Activated T-cell treated with anti-CD3 and anti-CD28 coated beads for 1 hour (primary cell): ENCODE measurements around the gene CNTN2.

Source experiments
- DNase-seq: peaks from one replicate; pipeline ENCODE4 v3.0.0-alpha.2; 2020; ENCODE audit warnings: low read depth

CNTN2 gene

DNA sequence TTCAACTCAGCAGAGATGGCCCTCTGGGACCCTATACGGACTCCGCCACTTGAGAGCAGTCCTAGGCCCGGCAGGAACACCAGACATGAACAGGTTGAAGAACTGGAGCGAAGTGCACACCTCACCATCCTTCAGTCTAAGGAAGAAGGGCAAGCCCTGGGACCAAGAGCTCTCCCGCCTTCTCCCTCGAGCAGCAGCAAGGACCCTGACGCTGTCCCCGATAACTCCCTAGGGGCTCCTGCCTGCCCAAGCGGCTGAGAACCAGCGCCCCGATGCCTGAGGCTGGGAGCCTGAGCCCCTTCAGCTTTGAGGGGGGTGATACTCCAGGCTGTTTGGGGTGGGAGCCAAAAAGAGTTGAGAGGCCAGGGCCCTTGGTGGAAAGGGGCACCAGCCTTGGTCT lies 31.1 kb downstream of the CNTN2 start:
- no peak for DNase-seq

DNA sequence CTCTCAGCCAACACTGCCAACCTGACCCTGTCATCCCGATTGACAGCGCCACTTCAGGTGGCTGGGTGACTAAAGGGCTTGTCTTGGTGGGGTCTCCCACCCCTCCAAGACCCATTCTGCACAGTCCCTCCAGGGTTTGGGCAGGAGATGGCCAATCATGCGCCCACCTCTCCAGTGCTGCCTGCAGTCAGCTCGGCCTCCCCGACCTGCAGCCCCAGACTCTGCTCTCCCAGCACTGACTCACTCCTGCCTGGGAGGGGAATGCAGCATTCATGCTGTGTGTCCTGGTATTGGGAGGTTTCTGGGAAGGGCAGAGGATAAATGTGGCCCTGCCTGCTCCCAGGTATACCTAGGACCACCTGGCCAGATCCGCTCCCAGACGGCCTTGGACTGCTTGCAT lies 31.5 kb downstream of the CNTN2 start:
- DNase-seq, result no peak

DNA sequence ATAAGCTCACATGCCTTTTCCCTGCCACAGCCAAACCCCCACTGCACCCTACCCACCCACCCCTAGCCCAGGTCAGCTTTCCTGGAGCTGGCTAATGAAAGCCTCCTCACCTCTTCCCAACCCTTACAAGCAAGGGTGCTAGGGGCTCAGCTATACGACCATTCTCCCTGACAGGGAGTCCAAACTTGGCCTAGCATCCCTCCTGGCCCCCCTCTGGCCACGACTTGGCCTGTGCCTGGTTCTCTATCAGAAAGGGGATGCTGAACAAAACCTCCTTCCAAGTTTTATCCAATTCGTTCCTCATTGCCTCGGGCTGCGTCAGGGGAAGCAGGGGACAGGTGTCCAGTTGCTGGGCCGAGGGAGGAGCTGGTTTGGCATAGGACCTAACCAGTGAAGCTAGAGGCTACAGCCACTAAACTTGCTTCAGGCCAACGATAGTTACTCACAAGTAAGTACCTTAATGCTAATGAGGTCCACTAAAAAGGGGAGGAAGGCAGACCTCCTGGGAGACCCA lies 32.7 kb downstream of the CNTN2 start:
- no peak for DNase-seq

DNA sequence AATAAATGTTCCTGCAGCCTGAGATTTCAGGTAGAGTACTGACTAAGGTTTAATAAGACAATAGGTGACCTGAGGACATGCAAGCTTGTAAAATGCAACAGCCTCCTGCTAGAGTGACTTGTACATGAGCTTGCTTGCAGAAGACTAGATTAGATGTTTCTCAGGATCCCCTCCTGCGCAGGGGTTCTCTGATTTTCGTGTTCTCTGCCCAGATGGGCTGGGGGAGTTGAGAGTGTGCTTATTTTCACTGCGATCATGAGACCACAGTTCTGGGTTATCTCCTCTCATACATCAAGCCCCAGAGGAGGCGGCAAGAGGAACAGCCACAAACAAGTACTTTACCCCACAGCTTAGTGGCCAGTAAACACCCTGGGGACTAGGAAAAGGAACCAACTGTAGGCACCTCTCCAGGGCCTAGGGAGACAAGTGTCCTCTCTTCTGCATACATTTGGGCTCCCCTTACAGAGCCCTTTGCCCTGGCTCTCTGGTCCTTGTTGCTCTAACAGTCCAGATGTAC lies 33.3 kb downstream of the CNTN2 start:
- no peak for DNase-seq

DNA sequence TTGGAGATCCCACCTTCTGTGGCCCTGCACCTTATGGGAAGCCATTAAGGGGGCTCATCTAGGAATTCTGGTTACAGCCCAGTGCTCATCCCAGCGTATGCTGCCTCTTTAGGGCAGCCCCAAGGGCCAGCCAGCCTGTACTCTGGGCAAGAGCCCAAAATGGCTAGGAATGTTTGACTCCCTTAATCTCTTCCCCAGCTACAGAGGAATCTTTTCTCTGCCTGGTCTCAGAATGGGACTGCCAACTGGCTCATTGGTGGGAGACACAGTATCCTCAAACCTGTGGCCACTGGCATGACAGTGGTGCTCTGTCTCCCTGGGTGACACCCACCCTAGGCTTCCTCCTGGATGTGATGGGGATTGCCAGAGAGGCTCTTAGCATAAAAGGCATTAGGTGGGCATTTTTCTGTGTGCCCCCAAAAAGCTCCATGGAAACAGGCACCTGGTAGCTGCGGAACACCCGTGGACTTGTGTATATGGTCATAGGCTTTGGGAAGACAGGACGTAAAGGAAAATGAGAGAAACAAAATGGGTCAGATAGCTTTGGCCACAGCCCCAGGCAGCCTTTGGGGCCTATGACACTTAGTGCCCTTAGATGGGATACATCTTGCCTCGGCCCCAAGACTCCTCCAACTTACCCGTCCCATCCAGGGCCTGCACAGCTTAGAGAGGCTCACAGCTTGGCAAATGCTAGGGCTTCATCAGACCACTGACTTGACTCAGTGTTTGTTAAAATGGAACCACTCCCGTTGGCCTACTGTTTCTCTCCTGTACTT lies 34.3 kb downstream of the CNTN2 start:
- DNase-seq, result no peak

DNA sequence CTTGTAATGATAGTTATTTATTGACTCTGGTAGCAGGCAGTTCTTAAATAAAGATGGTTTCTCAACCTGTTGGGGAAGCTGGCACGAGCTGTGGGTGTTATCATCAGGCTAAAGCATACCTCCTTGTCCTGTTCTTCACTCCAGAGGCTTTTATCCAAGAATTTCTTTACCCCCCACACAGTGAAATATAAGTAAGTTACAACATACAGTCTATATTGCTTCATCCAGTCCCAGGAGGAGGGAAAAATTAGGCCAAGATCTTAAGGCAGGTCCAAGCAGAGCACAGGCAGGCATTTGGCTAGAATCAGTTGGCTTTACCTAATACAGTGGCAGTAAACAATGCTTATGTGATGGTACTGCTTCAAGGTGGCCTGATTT lies 34.9 kb downstream of the CNTN2 start:
- DNase-seq, result no peak

DNA sequence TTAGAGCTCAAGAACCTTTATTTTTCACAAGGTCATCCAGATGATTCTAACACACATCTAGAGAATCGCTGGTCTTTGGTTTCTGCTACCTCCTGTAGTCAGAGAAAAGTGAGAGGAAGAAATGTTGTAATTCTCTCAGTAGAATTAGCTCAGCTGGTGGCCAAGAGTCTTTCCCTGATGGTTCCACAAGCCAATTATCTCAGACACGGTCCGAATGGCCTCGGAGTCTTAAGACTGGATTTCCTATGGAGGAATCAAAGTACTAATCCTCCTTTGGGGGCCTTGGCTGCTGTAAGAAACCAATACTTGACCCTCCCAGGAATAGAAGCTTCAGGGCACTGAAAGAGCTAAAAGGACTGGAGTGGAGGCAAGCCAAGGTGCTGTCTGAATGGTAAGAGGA lies 39.4 kb downstream of the CNTN2 start:
- no peak for DNase-seq

DNA sequence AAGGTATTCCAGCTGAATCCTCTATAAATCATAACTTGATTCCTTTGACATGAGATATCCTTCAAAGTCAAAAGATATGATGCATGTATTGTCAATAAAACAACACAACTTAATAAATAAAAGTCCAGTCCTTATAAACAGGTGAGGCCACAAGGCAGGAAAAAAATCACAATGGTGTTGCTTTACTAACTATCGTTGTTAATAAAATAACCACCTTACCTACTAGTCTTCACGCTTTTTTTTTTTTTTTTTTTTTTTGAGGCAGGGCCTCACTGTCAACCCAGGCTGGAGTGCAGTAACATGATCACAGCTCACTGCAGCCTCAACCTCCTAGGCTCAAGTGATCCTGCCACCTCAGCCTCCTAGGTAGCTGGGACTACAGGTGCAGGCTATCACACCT lies 41.3 kb downstream of the CNTN2 start, which contains the start of gene TMEM81:
TSS of gene TMEM81 (minus strand) at position 101 of the 400 bp plus-strand sequence. CDS start 140 bp downstream, outside the sequence.
- DNase-seq, result no peak

DNA sequence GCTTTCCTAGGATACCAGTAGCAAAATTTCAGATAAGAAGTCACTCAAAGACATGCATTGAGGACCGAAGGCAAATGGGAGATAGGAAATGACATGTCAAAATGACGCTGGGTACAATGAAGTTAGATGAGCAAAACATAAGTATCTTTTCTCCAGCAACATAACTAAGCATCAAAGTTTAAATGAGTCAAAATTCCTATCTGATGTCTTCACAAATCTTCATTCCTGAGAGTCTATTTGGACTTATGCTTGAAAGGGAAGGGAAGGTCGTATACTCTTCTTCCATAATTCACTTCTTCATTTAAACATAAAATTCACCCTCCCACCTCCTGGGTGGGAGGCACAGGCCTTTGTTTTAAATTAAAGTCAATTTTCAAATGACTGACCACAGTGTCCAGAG lies 45.3 kb downstream of the CNTN2 start:
- no peak for DNase-seq

DNA sequence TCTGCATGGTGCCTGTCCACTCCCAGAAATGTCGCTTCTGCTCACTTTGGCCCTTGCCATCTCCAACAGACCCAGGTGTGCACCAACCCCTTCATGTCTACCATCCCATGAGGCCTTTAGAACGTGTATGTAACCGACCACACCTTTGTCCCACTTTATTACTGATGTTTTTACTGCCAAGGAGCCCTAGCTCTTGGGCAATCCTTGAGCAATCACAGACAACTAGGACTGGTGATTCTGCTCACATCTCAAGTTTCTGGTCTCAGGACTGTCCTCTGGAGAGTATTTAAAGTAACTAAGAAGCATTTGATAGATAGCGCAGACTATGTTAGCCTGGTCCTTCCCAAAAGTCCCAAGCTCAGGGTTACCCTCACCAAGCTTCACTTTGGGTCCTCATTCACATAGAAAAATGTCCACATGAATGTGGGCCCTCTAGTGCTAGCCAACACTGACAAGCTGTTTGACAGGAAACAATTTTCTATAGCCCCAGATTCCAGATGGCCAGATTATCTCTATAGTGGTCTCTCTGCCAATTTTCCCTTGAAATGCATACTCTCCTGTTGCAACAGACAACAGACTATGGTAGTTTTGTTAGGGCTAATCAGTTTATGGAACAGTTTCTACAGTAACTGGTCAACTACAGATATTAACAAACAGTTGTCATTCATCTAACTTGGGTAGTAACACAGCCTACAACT lies 48.2 kb downstream of the CNTN2 start:
- no peak for DNase-seq

DNA sequence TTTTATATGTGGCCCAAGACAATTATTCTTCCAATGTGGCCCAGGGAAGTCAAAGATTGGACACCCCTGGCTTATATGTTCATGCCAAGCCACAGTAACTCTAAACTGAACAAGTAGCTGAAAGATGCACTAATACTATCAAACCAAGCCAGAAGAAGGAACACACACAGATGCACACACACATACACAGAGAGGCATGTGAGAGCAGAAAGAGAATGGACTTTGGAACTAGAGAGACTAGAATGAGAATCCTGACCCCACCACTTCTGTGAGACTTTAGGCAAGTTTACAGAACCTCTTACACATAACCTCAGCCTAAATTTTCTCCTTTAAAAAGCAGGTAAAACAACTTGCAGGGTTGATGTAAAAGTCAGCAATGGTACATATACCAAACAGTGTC lies 52.4 kb downstream of the CNTN2 start:
- no peak for DNase-seq

DNA sequence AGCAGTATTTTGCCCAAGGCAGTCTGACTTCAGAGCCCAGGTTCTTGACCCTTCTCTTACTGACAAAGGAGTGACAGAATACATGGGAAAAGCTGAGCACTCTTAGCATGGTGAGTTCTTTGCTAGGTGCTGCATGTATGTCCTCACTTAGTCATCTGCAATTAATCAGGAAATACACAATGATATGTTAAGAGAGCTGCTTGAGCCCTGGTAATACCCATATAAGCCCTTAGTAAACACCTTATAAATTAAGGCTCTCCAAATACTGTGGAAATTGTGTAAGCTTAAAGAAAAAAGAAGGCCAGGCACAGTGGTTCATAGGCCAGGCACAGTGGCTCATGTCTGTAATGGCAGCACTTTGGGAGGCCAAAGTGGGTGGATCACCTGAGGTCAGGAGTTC lies 55.2 kb downstream of the CNTN2 start:
- DNase-seq, result no peak

DNA sequence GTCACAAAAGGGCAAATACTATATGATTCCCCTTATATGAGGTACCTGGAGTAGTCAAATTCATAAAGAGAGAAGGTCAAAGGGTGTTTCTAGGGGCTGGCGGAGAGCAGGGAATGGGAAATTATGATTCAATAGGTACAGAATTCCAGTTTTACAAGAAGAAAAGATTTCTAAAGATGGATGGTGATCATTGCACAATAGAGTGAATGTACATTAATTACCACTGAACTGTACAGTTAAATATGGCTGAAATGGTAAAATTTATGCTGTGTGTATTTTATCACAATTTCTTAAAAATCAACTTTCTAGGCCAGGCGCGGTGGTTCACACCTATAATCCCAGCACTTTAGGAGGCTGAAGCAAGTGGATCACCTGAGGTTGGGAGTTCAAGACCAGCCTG lies 59.4 kb downstream of the CNTN2 start:
- DNase-seq, result no peak

DNA sequence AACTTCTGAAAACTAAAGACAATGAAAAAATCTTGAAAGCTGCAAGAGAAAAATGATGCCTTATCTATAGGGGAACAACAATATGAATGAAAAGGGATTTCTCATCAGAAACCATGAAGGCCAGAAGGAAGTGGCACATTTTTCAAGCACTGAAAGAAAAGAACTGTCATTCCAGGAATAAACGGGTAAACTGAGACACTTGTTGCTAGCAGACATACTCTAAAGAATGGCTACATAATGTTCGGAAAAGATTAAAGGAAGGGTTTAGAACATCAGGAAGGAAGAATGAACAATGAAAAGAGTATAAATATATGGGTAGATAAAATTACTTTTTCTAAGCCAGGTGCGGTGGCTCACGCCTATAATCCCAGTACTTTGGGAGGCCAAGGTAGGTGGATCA lies 64.3 kb downstream of the CNTN2 start:
- no peak for DNase-seq

DNA sequence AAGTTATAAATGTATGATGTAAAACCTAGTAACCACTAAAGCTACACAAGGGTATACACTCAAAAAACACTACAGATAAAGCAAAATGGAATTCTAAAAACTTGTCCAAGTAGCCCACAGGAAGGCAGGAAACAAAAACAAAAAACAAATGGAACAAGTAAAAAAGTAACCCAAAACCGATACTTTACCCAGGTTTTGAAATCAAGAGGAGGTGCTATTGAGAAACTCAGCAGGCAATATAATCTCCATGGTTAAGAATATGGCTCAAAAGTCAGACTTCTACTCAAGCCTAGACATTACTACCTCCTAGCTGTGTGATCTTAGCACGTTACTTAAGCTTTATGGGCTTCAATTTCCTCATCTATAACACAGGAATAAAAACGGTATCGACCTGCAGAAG lies 65.5 kb downstream of the CNTN2 start:
- DNase-seq, result no peak

DNA sequence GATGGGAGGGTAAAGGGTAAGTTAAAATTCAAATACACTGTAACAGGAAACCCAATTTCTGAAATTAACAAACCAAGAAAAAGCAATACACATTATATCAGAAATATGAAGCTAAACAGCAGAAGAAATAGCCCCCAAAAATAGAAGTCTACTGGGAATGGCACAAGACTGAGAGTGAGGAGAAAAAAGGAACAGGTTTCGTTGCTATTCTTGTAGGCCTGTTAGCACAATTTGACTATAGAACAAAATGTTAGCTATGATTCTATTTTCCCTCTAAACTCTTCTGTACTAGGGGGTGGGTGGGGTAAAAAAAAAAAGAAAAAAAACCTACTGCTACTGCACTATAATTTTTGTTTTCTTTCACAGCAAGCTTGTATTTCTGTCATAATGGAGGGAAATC lies 66.3 kb downstream of the CNTN2 start:
- DNase-seq, result no peak

DNA sequence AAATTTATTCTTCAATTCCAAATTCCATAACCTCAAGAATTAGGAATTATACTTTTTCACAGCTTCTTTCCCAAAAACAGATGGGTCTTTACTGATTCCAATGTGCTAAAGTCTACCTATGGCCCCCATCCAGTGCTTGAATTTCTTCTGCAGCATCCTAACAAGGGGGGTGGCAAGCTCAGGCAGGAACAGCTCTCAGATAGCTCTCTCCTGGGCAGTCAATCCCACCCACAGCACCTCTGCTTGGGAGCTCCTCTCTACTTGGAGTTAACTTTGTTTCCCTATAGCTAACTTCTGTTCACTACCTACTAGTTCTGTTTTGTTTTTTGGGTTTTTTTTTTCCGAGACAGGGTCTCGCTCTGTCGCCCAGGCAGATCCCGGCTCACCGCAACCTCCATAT lies 66.7 kb downstream of the CNTN2 start:
- no peak for DNase-seq

DNA sequence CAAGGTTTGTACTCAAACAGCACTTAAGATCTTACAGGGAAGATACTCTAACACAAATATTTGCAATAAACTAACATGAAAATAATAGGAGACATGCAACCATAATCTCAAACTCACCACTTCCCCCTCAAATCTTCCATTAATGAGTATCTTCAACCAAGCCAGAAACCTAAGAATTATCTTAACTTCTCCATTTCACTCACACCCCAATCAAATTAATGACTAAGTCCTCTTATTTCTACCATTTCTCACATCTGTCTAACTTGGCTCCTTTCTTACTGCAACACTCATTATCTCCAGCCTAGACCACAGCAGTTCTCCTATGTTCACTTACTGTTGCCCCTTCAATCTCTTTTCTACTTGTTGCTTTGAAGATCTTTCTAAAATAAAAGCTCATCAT lies 68.3 kb downstream of the CNTN2 start:
- no peak for DNase-seq

DNA sequence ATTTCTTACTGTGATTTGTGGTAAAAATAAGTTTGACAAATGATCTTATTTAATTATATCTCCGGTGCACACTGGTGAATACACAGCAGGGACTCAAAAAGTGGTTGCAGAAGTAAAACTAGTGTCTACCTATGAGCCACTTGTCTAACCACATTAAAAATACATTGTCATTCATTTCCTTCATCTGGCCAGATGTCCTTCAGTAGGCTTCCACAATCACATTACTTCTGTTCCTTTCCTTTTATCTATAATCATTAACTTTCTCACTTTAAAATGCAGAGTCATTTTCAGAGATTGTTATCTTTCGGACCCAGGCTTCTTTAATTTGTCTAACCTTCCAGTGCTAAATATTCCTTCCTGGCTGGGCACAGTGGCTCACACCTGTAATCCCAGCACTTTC lies 75.7 kb downstream of the CNTN2 start:
- DNase-seq, result no peak

DNA sequence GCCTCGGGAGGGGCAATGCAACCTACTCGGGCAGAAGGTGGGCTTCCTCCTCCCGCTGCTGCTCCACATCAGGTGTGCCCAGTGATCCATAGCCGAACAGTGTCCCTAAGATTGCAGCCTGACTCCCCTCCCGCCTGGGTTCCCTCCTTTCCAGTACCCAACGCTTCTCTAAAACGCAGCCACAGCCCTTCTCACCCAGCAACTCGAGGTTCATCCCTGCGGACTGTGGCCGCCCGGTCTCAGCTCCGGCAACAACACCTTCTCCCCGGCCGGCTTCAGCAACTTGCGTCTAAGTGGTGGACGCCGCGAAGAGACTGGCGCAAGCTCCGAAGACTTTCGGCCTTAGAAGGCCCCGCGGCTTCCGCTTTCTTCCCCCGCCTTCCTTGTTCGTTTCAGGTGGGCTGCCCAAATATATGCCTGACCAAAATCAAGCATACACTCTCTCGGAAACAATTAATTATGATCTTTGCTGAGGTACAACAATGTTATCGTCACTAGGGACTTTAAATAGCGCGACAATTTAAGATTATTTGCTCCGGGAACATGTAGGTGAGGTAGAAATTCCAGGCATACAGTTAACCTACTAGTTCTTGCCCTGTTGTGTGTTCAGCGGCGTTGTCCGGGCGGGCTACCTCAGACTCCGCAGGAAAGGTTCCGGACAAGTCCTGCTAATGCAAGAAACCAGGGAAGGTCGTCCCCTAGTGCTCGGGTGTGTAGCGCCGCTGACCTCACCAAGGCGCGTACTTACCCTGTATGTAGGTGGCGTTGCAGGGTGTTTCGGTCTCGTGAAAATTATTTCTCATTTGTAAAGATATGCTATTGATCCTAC lies 78.9 kb downstream of the CNTN2 start, which contains the start of gene RBBP5:
TSS of gene RBBP5 (minus strand) at position 319 of the 829 bp plus-strand sequence. CDS start at position 214, 105 bp downstream.
- peak; percentile 87 for DNase-seq

DNA sequence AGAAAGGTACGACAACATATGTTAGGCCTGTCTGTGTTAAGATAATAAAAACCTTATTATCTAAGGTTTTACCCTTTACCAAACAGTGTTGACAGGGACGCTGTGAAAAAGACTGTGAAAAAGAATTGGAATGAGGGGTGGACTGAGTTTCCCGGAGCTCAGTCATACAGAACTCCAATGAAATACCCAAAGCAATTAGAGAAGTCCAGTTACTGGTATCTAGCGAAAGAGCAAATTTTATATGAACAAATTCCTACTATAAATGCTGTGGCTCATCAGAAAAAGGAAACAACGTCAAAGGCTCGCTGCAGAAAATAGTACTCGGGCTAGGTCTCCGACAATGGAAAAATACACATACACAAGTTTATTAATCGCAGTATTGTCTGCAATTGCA lies 79.5 kb downstream of the CNTN2 start:
- DNase-seq, result no peak

DNA sequence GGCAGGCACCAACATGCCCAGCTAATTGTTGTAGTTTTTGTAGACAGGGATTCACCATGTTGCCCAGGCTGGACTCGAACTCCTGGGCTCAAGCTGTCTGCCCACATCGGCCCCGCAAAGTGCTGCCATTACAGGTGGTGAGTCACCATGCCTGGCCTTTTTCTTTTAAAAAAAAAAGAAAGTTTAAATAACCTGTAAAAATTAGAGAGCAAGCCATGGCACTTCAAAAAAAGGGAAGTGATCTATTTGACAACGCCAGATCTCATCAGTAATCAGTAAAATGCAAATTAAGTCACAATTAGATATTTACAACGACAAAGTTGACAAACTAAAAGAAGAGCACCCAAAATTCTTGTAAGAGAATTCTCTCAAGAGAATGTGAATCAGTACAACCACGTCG lies 81.7 kb downstream of the CNTN2 start:
- no peak for DNase-seq
